HG03045 (cell line): Measurements from ENCODE around the gene STX16.
"Not testable (repeated sequence)": the region's sequence is repeated elsewhere in the genome, so short reads cannot be mapped to it uniquely, and the experiment has no call there.

Experiments used
- ATAC-seq: cut with Tn5 transposase; IDR thresholded peaks from one replicate; pipeline ENCODE4 v1.9.1; 2021; ENCODE audit warnings: mild to moderate bottlenecking, moderate library complexity; ENCODE audit not compliant: unreplicated experiment

The STX16 gene

DNA sequence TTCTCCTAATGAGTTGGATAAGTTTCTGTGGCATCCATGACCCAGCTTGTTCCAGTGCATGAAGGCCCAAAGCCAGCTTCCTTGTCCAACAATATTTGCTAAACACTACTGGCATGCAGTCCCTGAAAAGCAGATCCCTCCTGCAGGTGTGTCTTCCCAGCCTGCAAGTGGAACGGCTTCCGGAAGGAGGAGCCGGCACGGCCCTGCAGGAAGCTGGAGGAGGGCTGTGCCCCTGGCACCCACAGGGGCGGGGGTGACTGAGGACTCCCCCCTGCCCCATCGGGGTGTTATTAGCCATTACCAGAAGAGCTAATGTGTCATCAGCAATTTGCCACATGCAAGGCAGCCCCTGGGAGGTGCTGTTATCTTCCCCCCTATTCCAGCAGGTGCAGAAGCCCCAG, 68.9 kb downstream of the STX16 start:
- no peak for ATAC-seq

DNA sequence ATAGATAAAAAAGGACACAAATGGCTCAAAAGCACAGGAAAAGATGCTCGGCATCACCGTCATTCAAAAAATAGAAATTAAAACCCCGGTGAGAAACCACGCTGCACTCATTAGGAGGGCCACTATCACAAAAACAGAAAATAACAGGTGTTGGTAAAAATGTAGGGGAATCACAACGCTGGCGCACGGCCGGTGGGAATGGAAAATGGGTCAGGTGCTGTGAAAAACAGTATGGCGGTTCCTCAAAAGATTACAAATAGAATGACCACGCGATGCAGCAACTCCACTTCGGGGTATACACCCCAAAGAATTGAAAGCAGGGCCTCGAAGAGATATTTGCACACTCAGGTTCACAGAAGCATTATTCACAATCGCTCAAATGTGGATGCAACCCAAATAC, 69.8 kb downstream of the STX16 start:
- no peak for ATAC-seq

DNA sequence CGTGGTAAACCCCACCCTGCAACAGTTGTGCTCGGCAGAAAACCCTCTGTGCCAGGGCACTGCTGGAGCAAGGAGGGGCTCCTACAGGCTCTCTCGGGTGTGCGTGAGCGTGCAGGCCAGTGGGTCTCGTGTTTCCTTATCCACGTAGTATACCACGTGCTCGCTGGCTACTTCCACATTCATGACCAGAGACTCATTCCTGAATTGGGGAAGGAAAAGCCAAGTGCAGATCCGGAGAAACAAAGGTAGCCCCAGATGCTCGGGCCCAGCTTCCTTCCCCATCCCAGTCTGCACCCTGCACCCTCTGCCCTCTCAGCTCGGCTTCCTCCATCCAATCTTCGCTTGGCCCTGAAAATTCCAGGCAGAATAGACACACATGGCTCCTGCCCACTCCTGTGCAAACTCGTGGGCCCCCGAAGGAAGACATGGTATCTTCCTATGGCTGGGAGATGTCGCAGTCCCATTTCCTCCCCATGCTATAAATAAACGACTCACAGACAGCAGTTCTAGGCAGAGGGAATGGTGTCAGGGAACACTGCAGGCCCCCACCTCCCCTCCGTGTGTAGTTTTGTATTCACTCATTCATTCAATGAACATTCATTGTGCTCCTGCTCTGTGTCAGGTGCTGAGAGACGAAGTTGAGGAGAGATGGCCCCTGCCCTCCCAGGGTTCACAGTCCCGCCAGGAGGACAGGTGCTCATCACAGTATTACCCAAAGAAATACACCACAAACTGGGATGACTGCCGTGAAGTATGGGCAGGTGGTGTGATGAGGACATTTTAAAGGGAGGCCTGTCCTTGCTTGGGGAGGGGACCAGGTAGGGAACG, 71.1 kb downstream of the STX16 start:
- ATAC-seq: no peak

DNA sequence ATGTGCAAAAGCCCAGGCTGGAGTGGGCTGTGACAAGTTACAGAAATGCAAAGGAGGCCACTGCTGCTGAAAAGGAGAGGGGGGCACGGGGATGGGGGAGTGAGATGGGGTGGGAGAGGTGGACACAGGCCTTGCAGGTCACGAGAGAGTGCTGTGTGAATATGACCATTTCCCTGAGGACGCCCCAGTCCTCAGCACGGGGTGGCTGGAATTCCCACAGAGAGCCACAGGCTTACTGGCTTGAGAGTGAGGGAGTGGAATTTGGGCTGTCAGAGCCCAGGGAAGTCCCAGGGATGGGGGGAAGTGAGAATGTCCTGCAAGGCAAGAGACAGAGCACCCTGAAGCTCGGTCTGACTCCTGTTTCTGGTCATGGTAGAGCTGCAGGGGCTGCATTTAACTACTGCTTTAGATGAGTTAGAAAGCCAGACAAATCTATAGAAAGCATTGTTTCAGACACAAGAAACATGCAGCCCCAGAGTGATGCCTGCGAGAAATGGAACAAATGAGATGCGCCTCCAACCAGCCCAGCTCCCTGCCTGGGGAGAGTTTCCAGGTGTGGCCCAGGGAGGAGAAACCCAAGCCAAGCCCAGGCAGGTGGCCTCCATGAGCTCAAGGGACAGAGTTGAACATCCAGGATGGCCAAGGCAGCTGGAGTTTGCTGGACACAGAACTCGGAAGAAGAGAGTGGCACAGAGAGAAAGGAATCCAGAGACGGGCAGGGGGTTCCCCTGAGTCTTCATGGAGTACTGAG, 72.0 kb downstream of the STX16 start:
- no peak for ATAC-seq

DNA sequence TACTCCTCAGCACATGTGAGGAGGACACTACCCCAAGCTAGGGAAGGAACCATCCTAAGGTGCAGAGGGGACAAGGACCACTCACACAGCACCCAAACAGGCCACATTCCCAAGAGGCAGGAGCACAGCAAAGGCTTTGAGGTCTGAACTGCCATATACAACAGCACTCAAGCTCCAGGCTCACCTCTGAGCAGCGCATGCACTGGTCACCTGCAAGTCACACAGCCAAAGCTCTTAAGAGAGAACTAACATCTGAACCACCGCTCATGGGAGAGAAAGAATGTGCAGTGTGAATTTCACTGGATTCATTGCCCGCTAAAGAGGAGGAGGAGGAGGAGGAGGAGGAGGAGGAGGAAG, 72.5 kb downstream of the STX16 start:
- ATAC-seq: no peak

DNA sequence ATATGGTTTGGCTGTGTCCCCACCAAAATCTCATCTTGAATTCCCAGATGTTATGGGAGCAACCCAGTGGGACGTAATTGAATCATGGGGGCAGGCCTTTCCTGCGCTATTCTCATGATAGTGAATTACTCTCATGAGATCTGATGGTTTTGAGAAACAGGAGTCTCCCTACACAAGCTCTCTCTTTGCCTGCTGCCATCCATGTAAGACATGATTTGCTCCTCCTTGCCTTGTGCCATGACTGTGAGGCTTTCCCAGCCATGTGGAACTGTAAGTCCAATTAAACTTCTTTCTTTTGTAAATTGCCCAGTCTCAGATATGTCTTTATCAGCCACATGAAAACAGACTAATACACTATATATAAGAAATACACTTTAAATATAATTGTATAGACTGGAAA, 75.1 kb downstream of the STX16 start:
- not testable (repeated sequence) for ATAC-seq
